Inferior parietal cortex (tissue), 1 donor: ENCODE results near the gene ARL5C.
"Not testable (repeated sequence)": the region's sequence is repeated elsewhere in the genome, so short reads cannot be mapped to it uniquely, and the experiment has no call there.

Source experiments
- DNase-seq: peaks from one replicate; pipeline ENCODE4 v3.0.0-alpha.2; 2016; ENCODE audit errors: extremely low spot score

Gene ARL5C

DNA sequence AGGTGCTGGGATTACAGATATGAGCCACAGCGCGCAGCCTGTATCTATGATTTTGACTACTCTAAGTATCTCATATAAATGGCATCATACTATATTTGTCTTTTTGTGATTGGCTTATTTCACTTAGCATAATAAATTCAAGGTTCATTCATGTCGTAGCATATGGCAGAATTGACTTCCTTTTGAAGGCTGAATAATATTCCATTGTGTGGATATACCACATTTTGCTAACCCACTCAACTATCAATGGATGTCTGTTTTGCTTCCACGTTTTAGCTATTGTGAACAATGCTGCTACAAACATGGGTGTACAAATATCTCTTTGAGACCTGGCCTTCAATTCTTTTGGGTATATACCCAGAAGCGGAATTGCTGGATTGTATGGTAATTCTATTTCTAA, 24.7 kb downstream of the ARL5C start:
- no peak for DNase-seq

DNA sequence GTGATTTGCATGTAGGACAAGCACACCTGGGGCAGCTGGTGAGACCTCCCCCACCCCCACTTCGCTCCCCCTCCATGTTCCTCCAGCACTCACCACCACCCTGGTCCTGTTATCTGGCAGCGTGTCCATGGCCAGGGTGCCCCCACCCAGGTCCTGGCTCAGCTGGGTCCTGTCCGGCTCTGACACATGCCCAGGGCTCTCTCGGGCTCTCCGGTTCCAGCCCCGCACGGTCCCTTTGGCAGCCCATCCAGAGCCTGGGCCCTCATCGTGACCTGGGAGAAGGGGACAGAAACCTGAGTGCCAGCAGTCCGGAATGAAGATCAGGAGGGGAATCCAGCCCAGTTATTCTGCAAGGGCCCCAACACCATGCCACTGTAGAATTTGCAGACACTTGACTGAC, 26.4 kb downstream of the ARL5C start:
- DNase-seq, result no peak

DNA sequence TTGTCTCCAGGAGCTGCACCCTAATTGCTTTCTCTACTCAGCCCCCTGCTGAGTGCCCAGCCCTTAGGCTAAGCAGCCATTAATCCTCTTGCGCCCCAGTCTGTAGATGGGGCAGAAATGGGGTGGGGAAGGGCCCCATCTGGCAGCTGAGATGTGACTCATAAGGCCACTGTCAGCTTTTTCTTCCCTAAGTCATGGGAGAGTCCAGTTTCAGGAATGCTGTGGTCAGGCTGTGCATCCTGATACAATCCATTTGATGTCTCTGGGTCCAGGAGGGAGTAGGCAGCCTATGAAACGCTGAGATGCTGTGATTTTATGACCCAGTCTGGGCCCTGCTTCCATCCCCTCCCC, 26.8 kb downstream of the ARL5C start:
- no peak for DNase-seq

DNA sequence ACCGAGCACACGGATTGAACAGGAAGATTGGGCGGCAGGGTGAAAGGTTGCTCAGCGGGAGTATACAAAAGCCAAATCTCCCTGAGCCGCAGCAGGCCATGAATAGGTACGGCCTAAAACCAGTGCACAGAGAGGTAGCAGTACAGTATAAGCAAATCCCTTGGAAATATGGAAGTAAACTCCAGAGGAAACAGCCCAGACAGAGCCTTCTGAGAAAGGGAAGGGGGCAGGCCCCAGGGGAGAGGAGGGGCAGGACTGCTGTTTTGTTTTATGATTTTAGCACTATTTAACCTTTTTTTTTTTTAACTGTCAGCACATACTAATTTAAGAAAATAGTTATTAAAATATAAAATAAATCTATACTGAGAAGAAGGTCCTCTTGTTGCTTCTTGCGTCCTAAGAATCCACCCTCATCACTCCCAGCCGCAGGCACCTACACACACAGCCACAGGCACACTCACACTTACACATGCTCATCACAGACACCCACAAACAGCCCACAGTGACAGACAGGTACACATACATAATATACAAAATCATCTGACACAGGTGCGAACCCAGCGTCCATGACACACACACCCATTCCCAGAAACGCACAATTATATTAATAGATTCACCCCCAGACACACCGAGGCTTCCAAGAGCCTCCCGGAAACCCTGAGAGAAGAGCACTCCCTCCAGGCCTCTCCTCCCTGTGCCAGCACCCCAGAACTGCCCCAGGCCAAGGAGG, 27.4 kb downstream of the ARL5C start:
- no peak for DNase-seq

DNA sequence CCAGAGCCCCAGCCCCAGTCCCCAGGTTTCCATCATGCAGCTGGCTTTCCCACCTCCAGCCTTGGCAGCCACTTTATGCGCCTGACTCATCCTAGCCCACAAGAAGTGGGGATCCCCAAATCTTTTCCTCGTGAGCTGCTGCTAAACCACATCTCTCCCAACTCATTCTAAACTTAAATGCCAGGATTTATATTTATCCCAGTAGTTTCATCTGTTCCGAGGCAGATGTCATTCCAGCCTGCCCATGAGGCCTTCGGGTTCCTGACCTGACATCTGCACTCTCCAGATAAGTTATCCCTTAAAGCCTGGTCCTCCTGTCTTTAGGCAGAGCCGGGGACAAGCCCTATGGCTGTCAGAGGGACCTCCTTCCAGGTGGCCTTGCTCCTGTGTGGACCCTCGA, 31.1 kb downstream of the ARL5C start:
- DNase-seq, result no peak

DNA sequence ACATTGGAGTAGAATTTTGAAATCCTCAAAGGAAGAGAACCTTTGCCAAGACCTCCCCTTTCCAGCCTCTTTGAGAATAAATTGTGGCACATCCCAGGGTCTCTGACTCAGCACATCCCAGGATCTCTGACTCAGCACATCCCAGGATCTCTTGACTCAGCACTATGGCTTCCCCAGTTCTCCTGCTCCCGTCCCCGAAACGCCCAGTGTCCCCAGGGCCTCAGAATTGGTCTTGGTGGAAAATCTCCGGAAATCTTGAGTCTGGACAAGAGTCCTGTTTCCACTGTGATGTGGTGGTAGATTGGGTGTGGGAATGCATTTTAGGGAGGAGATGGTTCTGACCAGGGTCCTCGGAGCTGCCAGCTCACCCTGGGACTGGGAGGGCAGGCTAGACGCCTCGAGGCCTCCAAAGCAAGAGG, 33.8 kb downstream of the ARL5C start:
- no peak for DNase-seq

DNA sequence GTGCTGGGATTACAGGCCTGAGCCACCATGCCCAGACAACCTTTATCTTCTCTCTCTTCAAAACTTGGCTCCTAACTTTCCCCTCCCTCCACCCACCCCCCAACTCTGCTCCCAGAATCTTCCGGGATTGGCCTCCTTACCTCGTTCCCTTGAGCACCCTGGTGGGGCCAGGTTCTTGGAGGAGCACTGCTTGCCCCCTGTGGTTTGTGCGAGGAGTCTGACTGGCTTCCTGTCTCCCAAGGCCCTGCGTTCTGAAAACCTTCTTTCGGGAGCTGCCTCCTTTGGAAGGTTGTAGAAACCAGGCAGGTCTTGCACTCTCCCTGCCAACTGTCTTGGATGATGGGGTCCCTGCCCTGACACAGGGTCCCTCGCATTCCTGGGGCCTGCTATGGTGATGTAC, 34.3 kb downstream of the ARL5C start:
- DNase-seq, result no peak

DNA sequence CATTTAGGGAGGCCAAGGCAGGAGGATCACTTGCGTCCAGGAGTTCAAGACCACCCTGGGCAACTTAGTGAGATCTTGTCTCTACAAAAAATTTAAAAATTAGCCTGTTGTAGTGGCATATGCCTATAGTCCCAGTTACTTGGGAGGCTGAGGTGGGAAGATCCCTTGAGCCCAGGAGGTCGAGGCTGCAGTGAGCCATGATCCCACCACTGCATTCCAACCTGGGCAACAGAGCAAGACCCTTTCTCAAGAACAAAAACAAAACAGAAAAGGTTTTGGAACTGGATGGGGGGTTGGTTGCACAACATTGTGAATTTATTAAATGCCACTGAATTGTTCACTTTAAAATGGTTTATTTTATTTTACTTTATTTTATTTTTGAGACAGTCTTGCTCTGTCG, 35.8 kb downstream of the ARL5C start:
- DNase-seq, result no peak

DNA sequence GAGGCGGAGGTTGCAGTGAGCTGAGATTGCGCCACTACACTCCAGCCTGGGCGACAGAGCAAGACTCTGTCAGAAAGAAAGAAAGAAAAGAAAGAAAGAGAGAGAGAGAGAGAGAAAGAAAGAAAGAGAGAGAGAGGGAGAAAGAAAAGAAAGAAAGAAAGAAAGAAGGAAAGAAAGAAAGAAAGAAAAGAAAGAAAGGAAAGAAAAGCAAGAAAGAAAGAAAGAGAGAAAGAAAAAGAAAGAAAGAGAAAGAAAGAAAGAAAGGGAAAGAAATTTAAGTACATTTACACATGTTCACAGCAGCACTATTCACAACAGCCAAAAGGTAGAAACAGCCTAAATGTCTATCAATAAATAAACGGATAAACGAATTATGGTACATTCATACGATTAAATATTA, 36.4 kb downstream of the ARL5C start:
- DNase-seq, result not testable (repeated sequence)

DNA sequence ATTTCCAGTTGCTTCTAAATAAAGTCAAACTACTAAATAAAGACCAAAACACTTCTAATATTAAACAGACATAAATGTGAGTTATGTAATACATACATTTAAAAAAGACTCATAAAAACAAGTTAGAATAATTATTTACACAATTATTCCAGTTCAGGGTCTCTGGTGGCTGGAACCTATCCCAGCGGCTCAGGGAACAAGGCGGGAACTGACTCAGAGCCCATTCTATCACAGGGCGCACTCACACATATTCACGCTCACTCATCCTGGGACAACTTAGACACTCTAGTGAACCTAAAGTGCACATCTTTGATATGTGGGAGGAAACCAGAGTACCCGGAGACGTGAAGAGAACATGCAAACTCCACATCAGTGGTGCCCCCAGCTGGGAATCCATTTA, 39.5 kb downstream of the ARL5C start:
- no peak for DNase-seq

DNA sequence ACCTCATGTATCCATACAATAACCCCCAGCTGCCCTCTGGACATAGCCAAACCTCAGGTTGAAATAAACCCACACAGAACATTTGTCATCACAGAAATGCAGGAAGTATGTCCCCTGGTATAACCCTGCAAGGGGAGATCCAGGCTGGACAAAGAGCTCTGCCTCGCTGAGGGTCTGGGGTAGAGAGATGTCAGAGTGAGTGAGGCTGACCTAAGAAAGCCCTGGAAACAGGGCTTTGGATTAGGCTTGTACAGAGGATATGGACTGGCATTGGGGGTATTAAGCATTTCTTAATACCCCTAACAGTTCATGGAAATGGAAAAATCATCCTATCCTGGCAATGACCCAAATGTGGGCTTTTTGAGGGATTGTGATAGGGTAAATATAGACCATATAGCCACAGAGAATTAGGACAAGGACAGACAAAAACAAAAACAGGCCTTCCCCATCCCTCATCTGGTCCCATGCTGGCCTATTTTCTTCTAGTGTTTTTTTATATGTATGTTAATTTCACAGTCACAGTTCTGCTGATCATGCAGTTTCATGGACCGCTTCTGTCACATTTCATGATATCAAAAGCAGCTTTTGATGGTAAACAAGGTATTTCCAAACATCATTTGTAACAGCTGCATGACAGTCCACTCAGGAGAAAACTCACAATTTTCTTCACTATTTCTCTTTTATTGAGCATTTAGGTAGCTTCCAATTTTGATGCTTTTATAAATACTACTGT, 40.7 kb downstream of the ARL5C start:
- no peak for DNase-seq

DNA sequence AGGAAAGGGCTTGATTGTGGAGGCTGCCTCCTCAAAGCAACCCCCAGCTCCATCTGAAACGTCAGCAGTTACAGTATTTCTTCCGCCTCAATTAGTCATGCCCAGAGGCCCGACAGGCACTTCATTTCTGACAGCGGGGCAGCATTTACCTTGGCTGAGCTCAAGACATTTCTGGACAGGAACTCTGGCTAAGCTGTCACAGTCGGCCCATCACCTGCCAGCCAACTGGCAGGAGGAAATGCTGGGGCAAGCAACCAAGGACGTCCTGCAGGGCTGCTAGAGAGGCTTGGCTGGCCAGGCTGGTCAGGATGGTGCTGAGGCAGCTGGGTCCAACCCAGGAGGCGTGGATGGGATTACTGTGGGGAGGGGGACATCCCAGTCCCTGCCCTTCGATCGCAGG, 42.3 kb downstream of the ARL5C start:
- DNase-seq, result no peak

DNA sequence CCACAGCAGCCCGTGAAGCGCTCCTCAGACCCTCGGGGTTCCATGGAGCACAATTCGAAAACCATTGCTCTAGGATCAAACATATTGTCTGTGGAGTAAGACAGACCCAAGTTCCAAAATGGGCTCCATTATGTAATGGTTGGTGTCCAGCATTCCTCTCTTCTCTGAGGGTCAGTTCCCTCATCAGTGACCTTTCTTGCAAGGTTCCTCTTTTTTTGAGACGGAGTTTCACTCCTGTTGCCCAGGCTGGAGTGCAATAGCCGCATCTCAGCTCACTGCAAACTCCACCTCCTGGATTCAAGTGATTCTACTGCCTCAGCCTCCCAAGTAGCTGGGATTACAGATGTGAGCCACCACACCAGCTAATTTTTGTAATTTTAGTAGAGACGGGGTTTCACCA, 43.0 kb downstream of the ARL5C start:
- no peak for DNase-seq

DNA sequence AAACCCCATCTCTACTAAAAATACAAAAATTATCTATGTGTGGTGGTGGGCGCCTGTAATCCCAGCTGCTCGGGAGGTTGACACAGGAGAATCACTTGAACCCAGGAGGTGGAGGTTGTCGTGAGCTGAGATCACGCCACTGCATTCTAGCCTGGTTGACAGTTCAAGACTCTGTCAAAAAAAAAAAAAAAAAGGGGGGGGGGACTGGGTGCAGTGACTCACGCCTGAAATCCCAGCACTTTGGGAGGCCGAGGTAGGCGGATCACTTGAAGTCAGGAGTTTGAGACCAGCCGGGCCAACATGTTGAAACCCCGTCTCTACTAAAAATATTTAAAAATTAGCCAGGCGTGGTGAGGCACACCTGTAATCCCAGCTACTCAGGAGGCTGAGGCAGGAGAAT, 44.0 kb downstream of the ARL5C start:
- not testable (repeated sequence) for DNase-seq

DNA sequence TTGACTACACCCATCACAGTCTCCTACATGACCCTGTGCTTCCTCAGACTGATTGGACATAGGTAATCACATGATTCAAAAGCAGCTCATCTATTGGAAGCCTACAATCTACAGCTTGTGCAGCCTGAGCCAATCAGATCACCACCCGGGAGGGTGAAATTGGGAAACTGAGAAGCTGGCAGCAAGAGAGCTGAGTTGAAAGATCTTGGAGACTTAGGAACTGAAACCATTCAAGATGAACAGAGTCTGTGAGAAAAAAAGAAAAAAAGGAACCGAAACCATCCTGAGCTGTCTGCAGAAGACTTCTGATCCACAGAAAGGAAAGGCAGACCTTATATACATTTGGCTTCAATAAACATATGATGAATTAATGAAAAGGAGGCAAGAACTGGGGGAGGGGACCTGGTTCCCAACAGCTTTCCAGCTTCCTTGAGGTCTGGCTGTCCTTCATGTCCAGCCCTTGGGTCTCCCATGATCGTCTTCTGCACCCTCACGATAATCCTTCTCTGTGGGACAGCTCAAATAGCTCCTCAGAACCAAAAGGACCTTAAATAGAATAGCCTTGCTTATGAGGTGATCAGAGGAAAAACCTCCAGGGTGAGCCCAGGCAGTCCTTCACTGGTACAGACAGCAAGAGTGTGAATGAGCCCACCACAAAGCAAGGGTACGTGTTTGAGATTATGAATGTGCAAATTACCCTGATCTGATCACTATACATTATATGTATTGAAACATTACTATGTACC, 47.1 kb downstream of the ARL5C start:
- no peak for DNase-seq

DNA sequence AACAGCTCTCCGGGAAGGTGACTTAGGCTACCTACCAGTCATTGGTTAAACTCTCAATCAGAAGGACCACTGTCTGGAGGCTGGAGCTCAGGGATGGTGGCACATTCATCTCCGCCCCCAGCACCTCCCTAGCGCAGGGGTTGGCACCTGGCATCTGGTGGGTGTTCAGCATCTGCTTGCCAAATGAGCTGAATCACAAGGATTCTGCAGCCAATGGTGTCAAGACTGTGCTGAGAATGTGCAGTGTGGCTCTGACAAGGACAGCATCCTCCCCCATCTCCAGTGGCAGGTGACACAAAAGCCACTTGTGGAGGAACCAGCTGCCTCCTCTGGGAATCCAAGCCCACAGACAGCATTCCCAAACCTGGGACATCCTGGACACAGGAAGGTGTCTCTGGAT, 49.7 kb downstream of the ARL5C start:
- no peak for DNase-seq

DNA sequence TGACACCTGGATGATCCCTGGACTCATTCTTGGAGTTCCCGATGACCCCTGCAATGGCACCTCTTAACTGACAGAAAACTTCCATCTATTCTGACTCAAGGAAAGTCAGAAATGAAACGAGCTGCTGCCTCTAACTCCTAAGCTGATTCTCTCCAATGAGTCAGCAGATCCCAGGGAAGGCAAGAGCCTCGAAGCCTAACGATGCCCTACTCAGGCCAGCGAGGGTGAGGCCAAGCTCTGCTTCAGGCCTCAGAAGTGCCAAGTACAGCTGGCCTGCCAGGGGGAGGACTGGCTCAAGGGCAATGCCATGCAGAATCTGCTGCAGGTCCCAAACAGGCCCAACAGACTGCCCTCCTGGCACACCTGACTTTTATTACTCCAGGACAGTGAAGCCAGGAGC, 50.8 kb downstream of the ARL5C start:
- no peak for DNase-seq

DNA sequence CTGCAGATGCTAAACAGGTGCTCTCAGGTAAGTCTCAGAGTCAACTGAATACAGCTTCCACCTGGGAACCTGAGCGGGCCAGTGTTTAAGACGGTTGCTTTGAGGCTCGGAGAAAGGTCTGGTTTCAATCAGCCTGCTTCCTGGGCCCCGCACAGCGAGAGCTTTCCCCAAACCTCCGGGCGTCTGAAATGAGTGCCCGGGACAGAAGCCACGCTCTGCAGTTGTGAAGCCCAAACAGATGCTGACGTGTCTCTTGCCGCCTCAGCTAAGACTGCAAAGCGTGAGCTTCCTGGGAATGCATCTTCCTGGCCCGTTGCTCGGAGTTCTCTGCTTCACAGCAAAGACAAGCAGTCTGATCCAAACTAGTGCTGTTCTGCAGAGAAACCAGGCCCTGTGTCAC, 51.2 kb downstream of the ARL5C start:
- DNase-seq, result no peak

DNA sequence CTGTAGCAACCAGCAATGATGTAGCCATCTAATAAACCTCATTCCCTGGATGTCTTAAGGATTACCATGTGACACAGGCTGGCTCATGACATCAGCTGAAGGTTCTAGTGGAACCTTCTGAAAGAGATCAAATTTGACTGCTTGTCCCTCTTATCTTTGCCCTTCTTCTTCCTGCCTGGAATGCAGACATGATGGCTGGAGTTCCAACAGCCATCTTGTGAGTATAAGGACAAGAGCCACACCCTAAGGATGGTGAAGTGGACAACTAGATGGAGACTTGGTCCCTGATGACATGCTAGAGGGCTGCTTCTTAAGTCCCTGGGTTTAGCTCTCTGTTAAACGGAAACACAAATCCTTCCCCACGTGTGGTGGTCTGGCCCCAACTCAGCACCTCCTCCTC, 52.1 kb downstream of the ARL5C start:
- DNase-seq, result no peak

DNA sequence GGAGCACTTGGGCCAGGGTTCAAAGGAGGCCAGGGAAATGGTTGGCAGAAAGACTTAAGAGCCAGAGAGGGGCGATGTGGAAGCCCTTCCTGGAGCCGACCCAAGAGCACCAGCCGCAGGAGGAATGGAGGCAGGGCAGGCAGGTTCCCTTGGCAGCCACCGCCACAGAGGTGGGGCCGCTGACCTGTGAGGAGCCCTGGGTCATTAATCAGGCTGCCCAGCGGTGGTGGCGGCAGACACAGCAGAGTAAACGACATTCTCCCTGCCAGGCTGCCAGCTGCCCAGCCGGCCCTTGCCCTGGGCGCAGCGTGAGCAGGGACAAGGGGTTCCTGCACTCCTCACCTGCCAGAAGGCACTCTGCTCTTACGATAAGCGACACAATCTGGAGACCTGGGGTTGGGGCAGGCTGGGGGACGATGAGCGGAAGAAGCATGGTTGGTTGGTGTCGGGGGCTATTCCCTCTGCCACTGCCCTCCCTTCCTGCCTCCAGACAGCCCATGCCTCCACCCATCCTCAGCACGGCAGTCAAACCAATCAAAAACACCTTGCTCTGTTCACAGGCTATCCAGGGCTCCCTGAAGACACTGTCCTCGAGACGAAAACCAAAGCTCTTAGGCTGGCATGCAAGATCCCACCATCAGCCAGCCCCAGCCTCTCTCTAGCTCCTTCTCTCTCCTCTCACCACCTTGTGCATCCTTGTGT, 55.4 kb downstream of the ARL5C start:
- DNase-seq, result no peak

DNA sequence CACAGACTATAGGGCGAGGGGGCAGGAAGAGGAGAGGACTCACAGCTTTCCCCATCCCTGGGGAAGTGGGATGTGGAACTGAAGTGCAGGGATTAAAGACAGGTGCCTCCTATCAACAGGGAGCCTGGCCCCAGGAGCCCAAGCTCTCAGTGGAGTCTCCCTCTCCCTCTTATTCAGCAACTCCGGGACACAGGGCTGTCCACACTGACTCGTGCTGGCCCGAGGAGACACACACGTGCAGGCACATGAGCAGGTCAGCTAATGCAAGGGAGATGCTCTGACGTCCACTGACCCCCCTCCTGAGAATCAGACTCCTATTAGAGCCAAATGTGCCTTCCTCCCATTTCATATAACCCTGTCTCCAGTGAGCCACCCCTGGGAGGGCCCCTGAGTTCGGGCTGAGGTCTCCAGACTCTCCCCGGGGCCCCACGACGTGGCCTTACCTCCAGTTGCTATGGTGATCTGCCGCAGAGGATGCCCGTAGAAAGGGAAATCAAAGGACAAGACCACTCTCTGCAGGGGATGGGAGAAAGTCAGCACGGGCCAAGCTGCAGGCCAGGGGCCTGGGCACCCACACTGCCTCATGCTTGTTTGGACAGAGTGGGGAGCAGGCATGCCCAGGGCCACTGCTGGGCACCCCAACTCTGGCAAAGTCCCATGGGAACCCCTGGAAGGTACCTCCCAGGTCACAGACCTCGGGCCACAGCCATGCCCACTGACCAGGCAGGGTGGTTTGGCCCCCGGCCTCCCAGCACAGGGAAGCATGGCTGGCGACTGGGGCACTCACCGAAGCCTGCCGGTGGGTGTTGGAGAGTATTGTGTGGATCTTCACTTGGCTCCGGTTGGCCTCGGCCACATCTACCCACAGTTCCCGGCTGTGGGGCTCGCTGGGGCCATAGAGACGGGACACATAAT, 57.2 kb downstream of the ARL5C start:
- DNase-seq, result no peak
